Esophagus squamous epithelium (tissue), 5 donors: ENCODE results near the gene TMEM214. TPM values are rescaled to one million over a fixed set of nuclear protein-coding genes. Genes with fewer than 3 reads are reported as not detected.

Source experiments
- DNase-seq: peaks from one replicate; lab custom pipeline; 2025; lab: John Stamatoyannopoulos, UW
- H3K27ac ChIP-seq, 4 donors: fragments of 200-600 bp; sonication (generic); one replicate each; pipeline ENCODE4 v1.5.1; 2016 to 2019; ENCODE audit warnings: mild to moderate bottlenecking in 1 of 4
- H3K27me3 ChIP-seq, 4 donors: fragments of 200-600 bp; sonication (generic); 1 replicate in 3 of 4; 2 replicates in 1 of 4; pipeline versions ENCODE4 v1.5.1 to v1.6.0; 2017 to 2021; ENCODE audit warnings: antibody characterized with exemption in 1 of 4
- H3K36me3 ChIP-seq, 3 donors: fragments of 200-600 bp; sonication (generic); one replicate each; pipeline ENCODE4 v1.5.1; 2016 to 2019
- H3K4me1 ChIP-seq, 3 donors: fragments of 200-600 bp; sonication (generic); one replicate each; pipeline ENCODE4 v1.5.1; 2017 to 2019
- H3K4me3 ChIP-seq, 4 donors: fragments of 200-600 bp; sonication (generic); 1 replicate in 3 of 4; 2 replicates in 1 of 4; pipeline ENCODE4 v1.5.1; 2016 to 2019; ENCODE audit warnings: mild to moderate bottlenecking in 2 of 4, moderate library complexity in 1 of 4
- H3K9me3 ChIP-seq, 3 donors: fragments of 200-600 bp; sonication (generic); one replicate each; pipeline ENCODE4 v1.5.1; 2016 to 2019
- CTCF ChIP-seq, 6 experiments: fragments of 450-650 bp in 4 of 6; fragments of 200-600 bp in 2 of 6; sonication (generic) in 2 of 6; IDR thresholded peaks; one replicate each; pipeline ENCODE4 v1.5.1; 2016 to 2019; ENCODE audit warnings: antibody characterized with exemption in 6 of 6, mild to moderate bottlenecking in 4 of 6, moderate library complexity in 4 of 6
- POLR2A ChIP-seq, 4 donors: fragments of 450-650 bp; IDR thresholded peaks; one replicate each; pipeline ENCODE4 v1.6.1; 2017; ENCODE audit warnings: antibody characterized with exemption in 4 of 4, mild to moderate bottlenecking in 4 of 4, moderate library complexity in 3 of 4
- WGBS, 2 donors: methylation state at CpG; one replicate each; pipeline ENCODE4 v1.1.5; 2018; 5-methylcytosine and 5-hydroxymethylcytosine counted together
- intact Hi-C: fragments of 100-400 bp; cut with DNase I; formaldehyde crosslinking; loops from one replicate; pipeline ENCODE4 v1.15.0; 2022
- total RNA-seq, 4 donors: library from RNA; depleted of rRNA; stranded (reverse); fragments of >200 nt; gene quantifications; one replicate each; pipeline ENCODE4 v1.1.0, GENCODE V29; 2016
- donor health status: DM: yes; HTN: yes; CAD: no.

TMEM214 gene
- total RNA-seq, 4 donors from 2014 or later, result 15.7 to 34.5 (median 32.1) TPM

GRCh38 chr2:27009083-27009482 is 23.7 kb upstream of the TMEM214 start:
- no peak for TF ChIP-seq CTCF (IDR thresholded peaks at IDR 0.05)
- TF ChIP-seq POLR2A (IDR thresholded peaks at IDR 0.05), result no peak
- Histone ChIP-seq H3K27ac (no peak overlapping the region), H3K9me3 (no peaks in the 10 kb centered on the region), H3K4me3 (no peak overlapping the region), H3K36me3 (no peaks in the 10 kb centered on the region), H3K27me3 (no peaks in the 10 kb centered on the region), H3K4me1 (no peaks in the 10 kb centered on the region)
- intact Hi-C loops, result no loop called here
- no peak for DNase-seq

GRCh38 chr2:27009716-27010115 is 23.0 kb upstream of the TMEM214 start:
- H3K9me3 ChIP-seq, result no peaks in the 10 kb centered on the region
- DNase-seq, result no peak
- no peaks in the 10 kb centered on the region for H3K36me3 ChIP-seq
- no peak overlapping the region for H3K27ac ChIP-seq
- intact Hi-C loops, result no loop called here
- WGBS, 2 donors, result 45 to 62% methylated on average over 2 of the region's 2 CpGs
- H3K4me3 ChIP-seq, result no peak overlapping the region
- no peaks in the 10 kb centered on the region for H3K27me3 ChIP-seq
- H3K4me1 ChIP-seq, result peaks cover 0 to 2% (median 0%) of the 10 kb centered on the region in 3 donors
- no peak for TF ChIP-seq POLR2A (IDR thresholded peaks at IDR 0.05)

GRCh38 chr2:27010139-27010538 is 22.6 kb upstream of the TMEM214 start:
- Histone ChIP-seq H3K4me3 (no peak overlapping the region), H3K27me3 (no peaks in the 10 kb centered on the region), H3K4me1 (peaks cover 0 to 6% (median 0%) of the 10 kb centered on the region in 3 donors), H3K36me3 (no peaks in the 10 kb centered on the region), H3K9me3 (no peaks in the 10 kb centered on the region), H3K27ac (no peak overlapping the region)
- WGBS, 2 donors, result 82 to 87% methylated on average over 2 to 3 of the region's 3 CpGs
- TF ChIP-seq CTCF (IDR thresholded peaks at IDR 0.05), result no peak
- no peak for TF ChIP-seq POLR2A (IDR thresholded peaks at IDR 0.05)
- intact Hi-C loops, result no loop called here
- DNase-seq, result no peak

- Histone ChIP-seq H3K36me3 (no peaks in the 10 kb centered on the region), H3K9me3 (no peaks in the 10 kb centered on the region), H3K27ac (no peak overlapping the region), H3K4me3 (no peak overlapping the region), H3K27me3 (no peaks in the 10 kb centered on the region), H3K4me1 (peaks cover 0 to 23% (median 0%) of the 10 kb centered on the region in 3 donors)
- TF ChIP-seq POLR2A (IDR thresholded peaks at IDR 0.05) (no peak), CTCF (IDR thresholded peaks at IDR 0.05) (no peak)
- WGBS, 2 donors, result 80 to 96% methylated on average over 4 of the region's 4 CpGs
- DNase-seq, result no peak
- intact Hi-C loops, result no loop called here
Observed at GRCh38 chr2:27013738-27014137, 19.0 kb upstream of the TMEM214 start.

GRCh38 chr2:27014771-27015433 is 17.9 kb upstream of the TMEM214 start:
- Histone ChIP-seq H3K27ac (no peak overlapping the region), H3K9me3 (no peaks in the 10 kb centered on the region), H3K27me3 (no peaks in the 10 kb centered on the region), H3K4me3 (no peak overlapping the region), H3K4me1 (peaks cover 0 to 23% (median 0%) of the 10 kb centered on the region in 3 donors), H3K36me3 (no peaks in the 10 kb centered on the region)
- no peak for DNase-seq
- WGBS, 2 donors, result 81 to 89% methylated on average over 3 to 5 of the region's 8 CpGs
- intact Hi-C loops, result loop anchor here (5.0 kb wide), 1 partner anchor 53 kb away; no protein-coding TSS in a partner anchor
- TF ChIP-seq CTCF (IDR thresholded peaks at IDR 0.05), result no peak
- TF ChIP-seq POLR2A (IDR thresholded peaks at IDR 0.05), result no peak
